HG03378 (cell line): ENCODE results near the gene ACBD6.

ENCODE experiments used
- ATAC-seq: cut with Tn5 transposase; IDR thresholded peaks from one replicate; pipeline ENCODE4 v1.9.1; 2021; ENCODE audit warnings: mild to moderate bottlenecking, moderate library complexity; ENCODE audit not compliant: unreplicated experiment

The ACBD6 gene

DNA sequence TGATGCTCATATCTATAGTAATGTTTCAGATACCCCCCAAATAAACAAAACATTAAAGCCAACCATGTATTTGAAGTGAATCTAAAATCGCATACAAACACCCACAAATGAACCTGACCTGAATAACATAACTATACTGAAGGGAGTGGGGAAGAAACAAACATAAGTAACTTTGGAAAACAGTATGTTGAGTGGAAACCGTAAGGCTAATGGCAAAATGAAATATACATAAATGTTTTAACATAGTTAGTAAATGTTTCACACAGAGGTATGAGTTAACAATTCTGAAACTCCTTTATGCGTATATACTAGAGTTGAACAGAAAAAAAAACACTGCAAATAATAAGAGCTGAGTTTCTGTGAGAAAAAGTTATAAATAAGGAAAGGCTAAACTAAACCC, 125.6 kb downstream of the ACBD6 start:
- no peak for ATAC-seq

DNA sequence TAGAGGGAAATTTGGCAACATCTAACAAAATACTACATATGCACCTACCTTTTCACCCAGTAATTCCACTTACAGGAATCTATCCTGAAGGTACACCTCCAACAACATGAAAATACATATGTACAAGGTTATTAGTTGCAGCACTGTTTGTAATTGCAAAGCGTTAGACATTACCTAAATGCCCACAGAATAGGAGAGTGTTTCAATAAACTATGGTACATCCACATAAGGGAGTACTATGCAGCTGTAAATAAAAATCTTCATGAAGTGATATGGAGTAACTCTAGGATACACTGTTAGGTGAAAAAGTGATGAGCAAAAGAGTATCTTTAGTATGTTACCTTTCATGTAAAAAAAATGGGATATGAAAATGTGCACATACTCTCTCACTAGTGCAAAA, 126.1 kb downstream of the ACBD6 start:
- ATAC-seq: no peak

DNA sequence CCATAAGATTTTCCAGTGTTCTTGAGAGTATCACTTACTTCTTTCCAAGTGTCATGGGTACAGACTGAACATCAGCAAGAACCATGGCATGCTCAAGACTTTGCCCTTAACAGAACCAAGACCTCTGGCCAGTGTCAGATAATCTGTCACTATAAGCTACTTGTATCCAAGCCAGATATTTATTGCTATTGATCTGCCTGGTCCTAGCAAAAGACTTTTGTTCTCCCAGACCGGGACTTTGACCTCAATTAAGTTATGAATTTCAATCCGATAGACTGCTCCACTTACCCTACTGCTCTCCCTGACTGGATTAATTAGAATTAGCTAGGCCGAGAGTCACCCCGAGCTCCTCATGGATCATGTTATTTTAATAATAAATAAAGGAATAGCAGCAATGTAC, 129.6 kb downstream of the ACBD6 start:
- no peak for ATAC-seq

DNA sequence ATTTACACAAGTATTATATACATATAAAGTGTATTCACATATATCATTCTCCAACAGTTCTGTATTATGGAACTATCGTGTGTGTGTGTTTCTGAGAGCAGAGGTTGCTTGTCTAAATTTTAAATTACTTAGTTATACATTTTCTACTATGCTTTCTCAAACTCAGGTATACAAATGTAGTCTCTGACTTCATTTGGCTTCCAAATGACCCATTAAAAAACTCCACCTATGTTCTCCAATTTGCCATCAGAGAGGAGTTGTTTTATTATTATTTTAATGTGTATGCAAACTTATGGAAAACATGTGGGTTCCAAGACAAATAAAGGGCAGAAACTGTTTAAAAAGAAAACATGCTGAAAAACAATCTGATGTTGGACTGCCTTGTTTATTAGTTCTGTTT, 131.8 kb downstream of the ACBD6 start:
- no peak for ATAC-seq

DNA sequence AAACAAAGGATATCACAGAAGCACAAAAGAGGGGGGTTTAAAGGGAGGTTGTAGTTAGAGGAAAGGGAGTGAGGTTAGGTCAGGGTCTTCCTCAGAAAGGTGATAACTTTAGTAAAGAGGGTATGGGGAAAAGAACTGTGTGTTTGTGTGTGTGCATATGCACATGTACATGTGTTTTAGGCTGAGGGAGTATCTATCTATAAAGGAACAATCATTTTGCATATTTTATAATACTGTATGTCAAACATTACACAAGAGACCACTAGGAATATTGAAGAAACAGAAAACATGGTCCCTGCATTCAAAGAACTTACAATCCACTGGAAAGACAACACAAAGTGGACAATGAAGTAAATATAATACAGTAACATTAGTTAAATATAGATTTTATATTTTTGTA, 132.2 kb downstream of the ACBD6 start:
- no peak for ATAC-seq

DNA sequence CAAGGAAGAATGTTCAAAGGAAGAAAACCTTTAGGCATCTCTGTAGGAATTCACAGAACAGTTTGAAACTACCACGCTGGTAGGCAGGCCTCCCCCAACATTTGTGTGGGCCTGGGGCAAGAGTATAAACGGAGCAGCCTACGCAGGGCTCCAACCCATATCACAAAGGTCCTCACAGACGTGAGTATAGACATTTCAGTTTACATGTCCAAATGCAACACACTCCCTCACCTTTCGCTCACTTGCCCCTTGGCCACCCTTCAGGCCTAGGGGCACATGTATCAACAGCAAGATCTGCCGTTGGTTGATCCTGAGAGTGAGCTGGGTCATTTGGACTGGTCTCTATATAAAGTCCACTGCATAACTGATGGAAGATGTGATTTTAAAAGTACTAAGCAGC, 133.3 kb downstream of the ACBD6 start:
- ATAC-seq: no peak

DNA sequence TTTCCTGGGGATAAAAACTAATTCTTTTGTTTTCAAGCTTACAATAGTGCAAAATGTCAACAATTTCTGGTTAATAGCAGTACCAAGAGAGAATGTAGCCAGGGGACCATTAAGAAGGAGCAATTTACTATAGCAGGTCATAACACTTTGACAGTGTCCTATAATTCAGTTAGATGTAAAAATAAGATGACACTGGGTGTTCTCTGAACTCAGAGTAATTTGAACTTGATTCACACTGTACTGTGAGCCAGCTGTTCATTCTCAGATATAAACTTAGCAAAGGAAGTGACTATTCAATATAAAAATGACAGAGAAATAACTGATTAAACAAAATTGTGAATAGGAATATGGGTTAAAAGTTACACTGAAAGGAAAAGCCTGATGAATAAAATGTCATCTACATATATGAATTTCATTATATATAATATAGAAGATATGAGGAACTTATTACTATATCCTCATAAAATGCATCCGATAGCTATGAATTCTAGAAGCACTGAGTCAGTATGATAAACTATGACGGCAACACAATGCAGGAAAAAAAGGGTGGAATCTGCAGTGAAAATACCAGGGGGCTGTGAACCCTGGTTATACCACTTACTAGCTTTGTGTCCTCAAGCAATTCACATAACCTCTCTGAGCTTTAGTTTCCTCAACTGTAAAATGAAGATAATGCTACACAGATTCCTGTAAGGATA, 135.9 kb downstream of the ACBD6 start:
- no peak for ATAC-seq

DNA sequence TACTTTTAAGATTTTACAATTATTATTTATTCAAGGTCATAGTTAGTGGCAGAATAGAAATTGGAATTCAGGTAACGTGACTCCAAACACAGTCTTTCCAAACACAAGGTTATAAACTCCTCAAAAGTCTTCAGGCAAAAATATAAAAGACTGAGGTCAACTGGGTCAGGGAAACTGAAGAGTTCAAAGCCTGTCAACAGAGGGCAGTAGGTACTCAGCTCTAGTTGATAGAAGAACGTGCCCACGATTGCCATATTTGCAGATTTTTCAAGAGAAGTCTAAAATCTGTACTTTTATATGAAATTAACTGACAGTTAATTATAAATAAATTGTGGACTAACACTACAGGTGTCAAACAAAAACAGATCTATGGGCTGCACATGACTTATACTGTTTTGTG, 137.3 kb downstream of the ACBD6 start:
- no peak for ATAC-seq

DNA sequence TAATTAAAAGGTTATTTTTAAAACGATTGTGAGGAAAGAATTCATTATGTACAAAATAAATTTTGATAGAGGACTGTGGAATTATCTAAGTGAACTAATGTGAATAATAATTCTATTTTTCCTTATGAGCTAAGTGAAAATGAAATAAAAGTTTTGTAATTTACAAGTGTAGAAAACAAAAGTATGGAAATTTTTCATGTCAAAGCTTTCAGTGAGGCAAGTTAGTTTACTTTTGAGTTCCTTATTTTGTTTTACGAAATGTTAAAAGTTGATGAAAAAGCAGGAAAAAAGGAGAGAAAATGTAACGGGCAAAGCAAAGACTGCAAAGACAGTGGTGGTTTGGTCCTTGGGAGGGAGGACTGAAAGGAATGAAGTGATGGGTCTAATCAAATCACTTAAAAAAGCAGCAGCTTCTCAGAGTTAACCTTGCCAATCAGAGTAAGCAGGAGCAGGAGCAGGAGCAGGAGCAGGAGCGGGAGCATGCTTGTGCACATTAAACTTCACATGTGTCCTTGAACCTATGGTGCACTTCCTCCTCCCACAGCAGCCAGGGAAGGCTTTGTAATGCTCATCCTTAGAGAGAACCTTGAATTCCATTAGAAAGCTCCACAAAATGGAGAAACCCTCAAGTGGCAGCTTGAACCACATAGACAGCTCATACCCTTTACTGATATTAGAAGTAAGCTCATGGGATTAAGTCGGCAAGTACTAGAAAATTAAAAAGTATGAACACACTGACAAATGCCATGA, 139.0 kb downstream of the ACBD6 start:
- no peak for ATAC-seq

DNA sequence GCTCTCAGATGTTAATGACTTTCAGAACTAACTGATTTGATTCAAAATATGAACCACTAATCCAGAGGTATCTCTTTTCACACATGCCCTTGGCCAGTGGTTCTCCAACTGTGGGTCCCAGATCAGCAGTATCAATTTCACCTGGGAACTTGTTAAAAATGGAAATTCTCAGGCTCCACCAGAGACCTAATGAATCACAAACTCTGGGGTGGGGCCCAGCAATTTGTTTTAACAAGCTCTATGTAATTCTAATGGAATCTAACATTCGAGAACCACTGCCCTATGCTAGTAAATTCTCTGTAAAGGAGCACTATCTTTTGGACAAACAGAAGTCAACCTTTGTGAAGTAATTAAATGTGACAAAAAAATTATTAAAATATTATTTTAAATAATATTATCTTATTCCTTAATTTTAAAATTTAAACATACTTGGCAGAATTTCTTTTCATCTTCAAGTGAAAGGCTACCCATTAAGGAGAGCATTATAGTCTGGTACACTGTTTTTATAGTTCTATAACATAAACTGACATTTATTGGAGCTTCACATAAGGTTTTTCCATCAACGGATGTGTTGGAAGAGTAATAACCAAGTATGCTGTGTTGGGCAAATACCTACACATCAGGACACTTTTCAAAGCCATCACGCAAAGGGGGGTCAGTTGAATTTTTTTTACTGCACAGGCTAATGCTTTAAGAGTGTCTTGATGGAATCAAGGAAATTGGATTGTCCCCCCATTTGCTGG, 141.9 kb downstream of the ACBD6 start:
- no peak for ATAC-seq

DNA sequence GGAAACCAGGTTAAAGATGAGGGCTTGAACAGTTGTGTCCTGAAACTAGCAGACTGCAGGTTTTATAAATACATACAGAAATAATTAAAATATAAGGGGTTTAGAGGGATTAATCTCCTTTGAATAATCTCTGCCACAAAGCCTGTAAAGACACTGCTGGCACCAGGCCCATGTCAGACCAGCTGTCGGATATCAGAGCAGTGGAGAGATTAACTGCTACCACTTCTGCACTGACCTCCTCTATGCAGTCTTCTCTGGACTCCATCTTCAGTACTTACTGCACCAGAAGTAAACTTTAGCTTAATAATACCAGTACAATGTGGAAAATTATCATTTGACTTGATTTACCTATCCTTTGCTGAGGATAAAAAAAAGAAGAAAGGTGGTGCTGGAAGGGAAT, 143.7 kb downstream of the ACBD6 start:
- no peak for ATAC-seq

DNA sequence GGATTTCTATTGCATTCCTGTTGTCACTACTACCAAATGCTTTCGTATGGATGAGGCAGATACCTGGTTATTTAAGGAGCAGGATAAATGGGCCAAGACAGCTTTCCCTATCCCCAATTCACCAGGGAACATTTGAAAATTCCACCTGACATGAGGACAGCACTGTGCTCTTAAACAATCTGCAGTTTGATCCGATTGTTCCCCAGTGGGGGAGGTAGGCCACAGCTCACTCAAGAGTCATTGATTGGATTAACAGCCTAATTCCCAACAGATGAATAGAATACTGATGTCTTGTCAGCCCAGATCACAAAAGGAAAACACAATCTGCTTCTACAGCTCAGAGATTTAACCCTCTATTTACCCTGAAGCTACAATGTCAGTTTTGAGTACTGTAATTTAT, 148.4 kb downstream of the ACBD6 start:
- no peak for ATAC-seq

DNA sequence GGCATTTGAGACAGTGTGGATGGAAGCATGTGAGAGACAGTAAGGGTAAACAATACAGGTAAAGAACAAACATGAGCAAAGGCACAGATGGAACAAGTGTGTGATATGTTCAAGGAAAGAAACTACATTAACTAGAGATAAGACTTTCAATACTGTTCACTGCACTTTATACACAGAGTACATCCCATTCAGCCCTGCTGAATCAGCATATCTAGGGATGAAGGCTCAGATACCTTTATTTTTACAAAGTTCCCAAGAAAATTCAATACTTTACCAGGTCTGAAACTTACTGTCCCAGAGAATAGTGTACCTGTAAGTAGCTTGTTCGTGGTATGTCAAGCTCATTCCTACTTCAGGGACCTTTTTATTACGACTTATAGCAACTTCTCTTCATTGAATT, 149.8 kb downstream of the ACBD6 start:
- no peak for ATAC-seq

DNA sequence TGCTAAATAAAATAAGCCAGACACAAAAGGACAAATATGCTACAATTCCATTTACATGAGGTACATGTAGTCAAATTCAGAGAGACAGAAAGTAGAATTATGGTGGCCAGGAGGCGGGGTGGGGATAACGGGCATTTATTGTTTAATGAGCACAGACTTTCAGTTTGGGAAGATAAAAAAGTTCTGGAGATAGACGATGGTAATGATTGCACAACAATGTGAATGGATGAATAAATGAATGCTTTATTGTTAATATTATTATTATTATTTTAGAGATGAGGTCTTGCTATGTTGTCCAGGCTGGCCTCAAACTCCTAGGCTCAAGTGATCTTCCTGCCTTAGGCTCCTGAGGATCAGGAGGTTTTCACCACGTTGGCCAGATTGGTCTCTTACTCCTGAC, 150.4 kb downstream of the ACBD6 start:
- no peak for ATAC-seq

DNA sequence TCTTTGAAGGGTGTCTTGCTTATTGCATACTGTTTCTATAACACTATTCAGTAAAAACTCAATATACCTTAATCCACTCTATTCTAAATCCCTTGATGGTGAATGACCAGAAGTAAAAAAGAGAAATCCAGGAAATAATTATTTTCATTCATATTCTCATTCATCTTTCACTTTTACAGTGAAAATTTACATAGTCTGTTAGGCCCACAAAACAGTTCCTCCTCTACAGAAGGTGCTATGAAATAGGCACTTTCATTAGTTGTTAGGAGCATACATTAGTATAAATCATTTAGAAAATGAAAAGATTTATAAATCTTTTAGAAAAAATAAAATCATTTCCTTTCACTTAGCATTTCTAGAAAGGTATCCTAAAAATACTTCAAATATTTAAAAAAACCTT, 157.2 kb downstream of the ACBD6 start:
- no peak for ATAC-seq

DNA sequence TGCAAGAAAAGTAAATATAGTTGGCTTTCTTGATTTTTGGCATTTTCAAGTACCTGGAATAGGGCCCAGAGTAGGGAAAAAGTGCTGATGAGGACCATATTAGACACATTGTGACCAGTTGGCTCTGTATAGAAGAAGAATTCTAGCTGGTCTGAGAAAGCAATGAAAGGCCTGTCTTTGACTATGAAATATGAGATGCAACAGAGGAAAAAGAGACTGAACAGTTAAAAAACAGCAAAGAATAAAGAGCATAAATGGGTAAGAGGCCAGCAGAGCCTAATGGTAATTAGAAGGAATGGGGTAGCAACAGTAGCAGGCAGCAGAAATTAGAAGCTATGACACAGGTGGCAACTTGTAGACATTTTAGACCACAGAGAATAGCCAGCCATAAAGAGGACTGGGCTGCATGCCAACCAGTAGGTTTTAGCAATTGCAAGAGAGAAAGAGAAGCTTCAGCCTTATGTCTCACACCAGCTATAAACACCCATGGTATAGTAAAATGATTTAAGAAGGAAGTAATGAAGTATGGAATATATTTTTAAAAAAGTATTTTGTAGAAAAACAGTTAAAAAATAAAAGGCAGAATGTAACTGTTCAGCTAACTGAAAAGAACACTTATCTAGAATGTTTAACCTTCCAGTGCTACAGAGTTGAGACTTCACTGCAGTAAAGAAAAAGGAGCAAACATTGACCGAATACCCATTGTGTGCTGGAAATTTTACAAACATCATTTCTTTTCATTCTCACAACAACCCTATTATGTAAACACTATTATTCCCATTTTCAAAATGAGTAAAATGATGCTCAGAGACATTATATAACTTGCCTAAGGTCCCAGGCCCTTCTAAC, 158.2 kb downstream of the ACBD6 start:
- ATAC-seq: peak; percentile 50

DNA sequence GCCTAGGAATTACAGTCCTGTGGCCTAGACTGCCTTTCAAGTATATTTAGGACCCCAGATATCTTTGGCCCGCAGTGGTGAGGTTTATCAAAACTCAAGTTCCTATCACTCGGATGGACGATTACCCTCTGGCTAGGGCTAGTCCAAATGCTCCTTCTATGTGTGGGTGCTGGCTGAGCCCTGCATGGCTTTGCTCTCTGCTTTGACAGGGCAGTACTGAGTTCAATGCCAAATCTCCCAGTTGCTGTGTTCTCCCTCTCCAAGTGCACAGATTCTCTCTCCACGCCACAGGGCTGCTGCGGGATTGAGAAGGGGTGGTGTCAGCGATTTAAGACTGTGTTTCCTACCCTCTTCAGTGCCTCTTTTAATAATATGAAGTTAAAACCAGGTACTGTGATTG, 175.3 kb downstream of the ACBD6 start:
- no peak for ATAC-seq

DNA sequence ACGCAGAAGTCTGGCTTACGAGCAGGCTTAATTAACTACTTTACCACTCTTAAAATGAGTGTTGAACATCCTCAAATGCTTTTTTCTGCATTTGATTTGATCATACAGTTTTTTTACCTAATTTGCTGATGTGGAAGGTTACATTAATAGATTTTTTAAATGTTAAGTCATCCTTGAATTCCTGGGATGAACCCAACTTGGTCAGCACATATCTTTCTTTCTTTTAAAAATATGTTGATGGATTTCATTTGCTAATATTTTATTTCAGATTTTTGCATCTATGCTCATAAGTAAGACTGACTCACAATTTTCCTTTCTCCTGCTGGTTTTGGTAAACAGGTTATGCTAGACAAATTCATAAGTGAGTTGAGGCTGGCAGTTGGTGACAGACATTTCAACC, 189.5 kb downstream of the ACBD6 start:
- no peak for ATAC-seq

DNA sequence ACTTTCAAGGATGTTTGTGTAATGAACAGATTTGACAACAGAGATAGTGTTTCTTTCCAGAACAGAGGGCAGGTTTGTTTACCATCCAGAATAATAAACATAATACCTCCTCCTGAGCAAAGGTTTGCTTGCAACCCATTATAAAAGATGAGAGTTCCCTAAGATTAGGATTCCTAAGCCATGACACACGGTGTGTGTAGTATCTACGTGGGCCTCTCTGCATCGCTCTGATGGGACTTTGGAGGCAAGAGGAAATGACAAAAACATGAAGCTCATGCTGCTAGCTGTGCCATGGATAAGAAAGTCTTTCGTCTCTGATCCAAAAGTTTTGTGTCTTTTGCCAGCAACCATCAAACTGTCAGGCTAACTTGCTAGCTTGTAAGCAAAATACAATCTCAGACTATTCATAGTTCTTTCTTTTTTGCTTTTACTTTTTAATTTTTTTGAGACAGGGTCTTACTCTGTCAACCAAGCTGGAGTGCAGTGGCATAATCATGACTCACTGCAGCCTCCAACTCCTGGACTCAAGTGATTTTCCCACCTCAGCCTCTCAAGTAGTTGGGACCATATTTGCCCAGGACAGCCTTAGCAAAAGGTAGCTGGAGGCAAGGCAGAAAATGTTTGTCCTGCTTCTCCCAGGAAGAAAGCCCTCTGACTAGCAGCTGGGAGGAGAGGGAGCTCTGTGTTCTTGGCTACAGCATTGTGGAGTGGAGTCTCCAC, 191.2 kb downstream of the ACBD6 start:
- ATAC-seq: no peak

DNA sequence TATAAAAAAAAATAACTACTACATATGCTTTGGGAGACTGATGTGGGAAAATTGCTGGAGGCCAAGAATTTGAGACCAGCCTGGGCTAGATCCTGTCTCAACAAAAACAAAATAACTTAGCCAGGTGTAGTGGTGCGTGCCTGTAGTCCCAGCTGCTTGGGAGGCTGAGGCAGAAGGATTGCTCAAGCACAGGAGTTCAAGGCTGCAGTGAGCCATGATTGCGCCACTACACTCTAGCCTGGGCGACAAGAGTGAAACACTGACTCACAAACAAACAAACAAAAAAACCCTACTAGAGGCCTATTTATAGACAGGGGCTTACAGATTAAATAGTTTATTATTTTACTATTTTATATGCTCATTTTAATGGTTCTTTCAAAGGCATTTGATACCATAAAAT, 192.3 kb downstream of the ACBD6 start:
- ATAC-seq: no peak

DNA sequence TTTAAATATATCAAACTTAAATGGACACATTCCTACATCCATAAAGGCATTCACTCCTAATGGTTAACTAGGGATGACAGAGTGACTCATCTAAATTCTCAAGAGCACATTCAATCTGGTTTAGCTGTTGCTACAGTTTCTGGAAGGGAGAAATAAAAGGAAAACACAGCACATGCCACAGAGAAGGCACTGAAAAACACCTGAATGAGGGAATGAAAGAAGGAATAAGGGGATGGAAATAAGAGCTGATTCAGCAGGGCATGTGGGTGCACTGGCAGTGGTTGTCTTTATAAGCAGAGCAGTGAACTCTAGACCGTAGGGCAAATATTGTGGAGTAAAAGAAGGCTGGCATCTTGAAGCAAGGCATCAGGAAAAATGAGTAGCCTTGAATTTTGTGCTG, 193.0 kb downstream of the ACBD6 start:
- no peak for ATAC-seq
